HG03354 (cell line): ENCODE measurements around the gene SLC22A5.
A peak's percentile ranks its signal among the peaks of the same experiment; 100 is the strongest.
"Not testable (repeated sequence)": the region's sequence is repeated elsewhere in the genome, so short reads cannot be mapped to it uniquely, and the experiment has no call there.

Experiments used
- ATAC-seq: cut with Tn5 transposase; IDR thresholded peaks from one replicate; pipeline ENCODE4 v1.9.1; 2021; ENCODE audit warnings: mild to moderate bottlenecking; ENCODE audit not compliant: unreplicated experiment, poor library complexity, severe bottlenecking

The SLC22A5 gene

GRCh38 chr5:132384506-132385050 is 15.1 kb downstream of the SLC22A5 start:
- no peak for ATAC-seq

- peak; percentile 51 for ATAC-seq
Observed at GRCh38 chr5:132385326-132386105, 16.0 kb downstream of the SLC22A5 start.

GRCh38 chr5:132386644-132387286 is 17.3 kb downstream of the SLC22A5 start:
- ATAC-seq = peak; percentile 90

GRCh38 chr5:132387640-132388117 is 18.2 kb downstream of the SLC22A5 start:
- ATAC-seq = no peak

GRCh38 chr5:132388244-132389050 is 18.9 kb downstream of the SLC22A5 start:
- ATAC-seq = no peak

- no peak for ATAC-seq
Observed at GRCh38 chr5:132389051-132389331, 19.5 kb downstream of the SLC22A5 start.

- no peak for ATAC-seq
Observed at GRCh38 chr5:132389585-132390286, 20.2 kb downstream of the SLC22A5 start.

- no peak for ATAC-seq
Observed at GRCh38 chr5:132391247-132391646, 21.7 kb downstream of the SLC22A5 start.

GRCh38 chr5:132391870-132392269 is 22.4 kb downstream of the SLC22A5 start:
- ATAC-seq = no peak

- ATAC-seq = no peak
Observed at GRCh38 chr5:132392411-132392810, 22.9 kb downstream of the SLC22A5 start.

GRCh38 chr5:132392978-132393825 is 23.7 kb downstream of the SLC22A5 start:
- ATAC-seq = no peak

GRCh38 chr5:132394667-132395259 is 25.3 kb downstream of the SLC22A5 start:
- ATAC-seq = peak; percentile 81

GRCh38 chr5:132396589-132397031 is 27.1 kb downstream of the SLC22A5 start:
- no peak for ATAC-seq

GRCh38 chr5:132397224-132397623 is 27.7 kb downstream of the SLC22A5 start:
- ATAC-seq = no peak

GRCh38 chr5:132397936-132398675 is 28.6 kb downstream of the SLC22A5 start:
- ATAC-seq = not testable (repeated sequence)

- ATAC-seq = not testable (repeated sequence)
Observed at GRCh38 chr5:132404041-132404440, 34.5 kb downstream of the SLC22A5 start.

- ATAC-seq = no peak
Observed at GRCh38 chr5:132405646-132406045, 36.1 kb downstream of the SLC22A5 start.
